HepG2 (cell line): ENCODE results near the gene NATD1. TPM values are rescaled to one million over a fixed set of nuclear protein-coding genes. Genes with fewer than 3 reads are reported as not detected.
A peak's percentile ranks its signal among the peaks of the same experiment; 100 is the strongest.

Experiments used
- AKAP8 ChIP-seq: sonication (generic); formaldehyde crosslinking; IDR thresholded peaks from 2 replicates; pipeline ENCODE4 v1.5.1; 2020; ENCODE audit warnings: mild to moderate bottlenecking, missing genetic modification reagents
- CSRNP2 ChIP-seq: sonication (generic); formaldehyde crosslinking; conservative IDR thresholded peaks from 2 replicates; pipeline ENCODE4 v1.8.0; 2022; ENCODE audit warnings: low read depth, missing genetic modification reagents
- DMAP1 ChIP-seq: IDR thresholded peaks from 2 replicates; pipeline ENCODE4 v1.6.1; 2016
- RBFOX2 ChIP-seq: fragments of 200-400 bp; formaldehyde crosslinking; IDR thresholded peaks from 2 replicates; pipeline ENCODE4 v1.6.1; 2017; ENCODE audit warnings: low read depth, mild to moderate bottlenecking, low read length
- TEAD3 ChIP-seq: optimal IDR thresholded peaks from 2 replicates; pipeline ENCODE3; 2016; ENCODE audit warnings: borderline replicate concordance
- TOE1 ChIP-seq: sonication (generic); formaldehyde crosslinking; IDR thresholded peaks from 2 replicates; pipeline ENCODE4 v1.4.0; 2020; ENCODE audit warnings: mild to moderate bottlenecking, missing genetic modification reagents
- ZFYVE20 ChIP-seq: sonication (generic); formaldehyde crosslinking; IDR thresholded peaks from 2 replicates; pipeline ENCODE4 v1.8.0; 2023; ENCODE audit warnings: low read depth, mild to moderate bottlenecking, moderate library complexity, missing genetic modification reagents, borderline replicate concordance
- ZNF274 ChIP-seq: sonication (generic); formaldehyde crosslinking; IDR thresholded peaks from 2 replicates; pipeline ENCODE4 v1.5.1; 2020; ENCODE audit warnings: mild to moderate bottlenecking, missing genetic modification reagents
- ZNF549 ChIP-seq: sonication (generic); formaldehyde crosslinking; IDR thresholded peaks from 2 replicates; pipeline ENCODE4 v1.5.0; 2020; ENCODE audit warnings: missing genetic modification reagents
- ZNF552 ChIP-seq: sonication (generic); formaldehyde crosslinking; IDR thresholded peaks from 2 replicates; pipeline ENCODE4 v1.9.0; 2022; ENCODE audit warnings: missing genetic modification reagents, mild to moderate bottlenecking, borderline replicate concordance
- ZZZ3 ChIP-seq: sonication (generic); formaldehyde crosslinking; IDR thresholded peaks from 2 replicates; pipeline ENCODE4 v1.4.0; 2020; ENCODE audit warnings: missing genetic modification reagents, mild to moderate bottlenecking, borderline replicate concordance
- polyA plus RNA-seq, 8 experiments: library from polyadenylated mRNA; depleted of rRNA in 3 of 8; stranded (reverse) in 7 of 8; unstranded in 1 of 8; fragments of >200 nt; fragmentation: Illumina TruSeq in 4 of 8; extraction: Trizol in 4 of 8; gene quantifications; 2 replicates each; pipeline versions ENCODE4 v1.2.1 to v1.2.3, GENCODE V29; 2011 to 2016; ENCODE audit warnings: low read depth in 4 of 8, missing spikeins in 1 of 8, mixed read lengths in 1 of 8; ENCODE audit not compliant: insufficient read depth in 1 of 8
- total RNA-seq, 5 experiments: library from RNA; depleted of rRNA; stranded (reverse); fragments of >200 nt; fragmentation: Illumina TruSeq; extraction: Trizol; gene quantifications; 2 replicates each; pipeline ENCODE4 v1.2.3, GENCODE V29; 2016; ENCODE audit warnings: low read depth in 1 of 5
- TF ChIP-seq, protein P1 (sequence below): IDR thresholded peaks from 2 replicates; pipeline ENCODE4 v1.6.1; 2018; ENCODE audit warnings: missing genetic modification reagents, mild to moderate bottlenecking, missing compliant biosample characterization
- TF ChIP-seq, protein P2 (sequence below): sonication (generic); formaldehyde crosslinking; IDR thresholded peaks from 2 replicates; pipeline ENCODE4 v1.4.0; 2020; ENCODE audit warnings: missing genetic modification reagents
- TF ChIP-seq, protein P3 (sequence below): sonication (generic); formaldehyde crosslinking; IDR thresholded peaks from 2 replicates; pipeline ENCODE4 v1.8.0; 2022; ENCODE audit warnings: missing genetic modification reagents, mild to moderate bottlenecking, inconsistent platforms, borderline replicate concordance
- TF ChIP-seq, protein P4 (sequence below): IDR thresholded peaks from 2 replicates; pipeline ENCODE4 v1.6.1; 2016; ENCODE audit warnings: low read depth
- TF ChIP-seq, protein P5 (sequence below): sonication (generic); formaldehyde crosslinking; IDR thresholded peaks from 2 replicates; pipeline ENCODE4 v1.4.0; 2020; ENCODE audit warnings: missing genetic modification reagents, mild to moderate bottlenecking, borderline replicate concordance

Gene NATD1
- total and polyA plus RNA-seq, 2 of the 13 experiments (the other 11 are each of a cell fraction or from before 2014, with no cell fraction given) = 0.31 to 2.3 TPM

GRCh38 chr17:21287703-21288449 is 34.7 kb upstream of the NATD1 start (continued):
- TF ChIP-seq, protein P1, sequence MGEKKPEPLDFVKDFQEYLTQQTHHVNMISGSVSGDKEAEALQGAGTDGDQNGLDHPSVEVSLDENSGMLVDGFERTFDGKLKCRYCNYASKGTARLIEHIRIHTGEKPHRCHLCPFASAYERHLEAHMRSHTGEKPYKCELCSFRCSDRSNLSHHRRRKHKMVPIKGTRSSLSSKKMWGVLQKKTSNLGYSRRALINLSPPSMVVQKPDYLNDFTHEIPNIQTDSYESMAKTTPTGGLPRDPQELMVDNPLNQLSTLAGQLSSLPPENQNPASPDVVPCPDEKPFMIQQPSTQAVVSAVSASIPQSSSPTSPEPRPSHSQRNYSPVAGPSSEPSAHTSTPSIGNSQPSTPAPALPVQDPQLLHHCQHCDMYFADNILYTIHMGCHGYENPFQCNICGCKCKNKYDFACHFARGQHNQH (CRISPR knock-in tag) = no peak; the same call in none of the 2 replicates
- TF ChIP-seq, protein P2, sequence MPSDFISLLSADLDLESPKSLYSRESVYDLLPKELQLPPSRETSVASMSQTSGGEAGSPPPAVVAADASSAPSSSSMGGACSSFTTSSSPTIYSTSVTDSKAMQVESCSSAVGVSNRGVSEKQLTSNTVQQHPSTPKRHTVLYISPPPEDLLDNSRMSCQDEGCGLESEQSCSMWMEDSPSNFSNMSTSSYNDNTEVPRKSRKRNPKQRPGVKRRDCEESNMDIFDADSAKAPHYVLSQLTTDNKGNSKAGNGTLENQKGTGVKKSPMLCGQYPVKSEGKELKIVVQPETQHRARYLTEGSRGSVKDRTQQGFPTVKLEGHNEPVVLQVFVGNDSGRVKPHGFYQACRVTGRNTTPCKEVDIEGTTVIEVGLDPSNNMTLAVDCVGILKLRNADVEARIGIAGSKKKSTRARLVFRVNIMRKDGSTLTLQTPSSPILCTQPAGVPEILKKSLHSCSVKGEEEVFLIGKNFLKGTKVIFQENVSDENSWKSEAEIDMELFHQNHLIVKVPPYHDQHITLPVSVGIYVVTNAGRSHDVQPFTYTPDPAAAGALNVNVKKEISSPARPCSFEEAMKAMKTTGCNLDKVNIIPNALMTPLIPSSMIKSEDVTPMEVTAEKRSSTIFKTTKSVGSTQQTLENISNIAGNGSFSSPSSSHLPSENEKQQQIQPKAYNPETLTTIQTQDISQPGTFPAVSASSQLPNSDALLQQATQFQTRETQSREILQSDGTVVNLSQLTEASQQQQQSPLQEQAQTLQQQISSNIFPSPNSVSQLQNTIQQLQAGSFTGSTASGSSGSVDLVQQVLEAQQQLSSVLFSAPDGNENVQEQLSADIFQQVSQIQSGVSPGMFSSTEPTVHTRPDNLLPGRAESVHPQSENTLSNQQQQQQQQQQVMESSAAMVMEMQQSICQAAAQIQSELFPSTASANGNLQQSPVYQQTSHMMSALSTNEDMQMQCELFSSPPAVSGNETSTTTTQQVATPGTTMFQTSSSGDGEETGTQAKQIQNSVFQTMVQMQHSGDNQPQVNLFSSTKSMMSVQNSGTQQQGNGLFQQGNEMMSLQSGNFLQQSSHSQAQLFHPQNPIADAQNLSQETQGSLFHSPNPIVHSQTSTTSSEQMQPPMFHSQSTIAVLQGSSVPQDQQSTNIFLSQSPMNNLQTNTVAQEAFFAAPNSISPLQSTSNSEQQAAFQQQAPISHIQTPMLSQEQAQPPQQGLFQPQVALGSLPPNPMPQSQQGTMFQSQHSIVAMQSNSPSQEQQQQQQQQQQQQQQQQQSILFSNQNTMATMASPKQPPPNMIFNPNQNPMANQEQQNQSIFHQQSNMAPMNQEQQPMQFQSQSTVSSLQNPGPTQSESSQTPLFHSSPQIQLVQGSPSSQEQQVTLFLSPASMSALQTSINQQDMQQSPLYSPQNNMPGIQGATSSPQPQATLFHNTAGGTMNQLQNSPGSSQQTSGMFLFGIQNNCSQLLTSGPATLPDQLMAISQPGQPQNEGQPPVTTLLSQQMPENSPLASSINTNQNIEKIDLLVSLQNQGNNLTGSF (CRISPR knock-in tag) = no peak
- TF ChIP-seq ZNF552 (CRISPR knock-in tag) (no peak), TOE1 (CRISPR knock-in tag) (no peak), ZZZ3 (CRISPR knock-in tag) (no peak), RBFOX2 (peak; percentile 80), DMAP1 (peak; percentile 69; the same call in 1 of the 2 replicates), ZNF274 (CRISPR knock-in tag) (peak; percentile 11; the same call in 1 of the 2 replicates), AKAP8 (peak; percentile 73; the same call in 1 of the 2 replicates), ZFYVE20 (CRISPR knock-in tag) (no peak), TEAD3 (CRISPR knock-in tag) (peak; percentile 73), ZNF549 (CRISPR knock-in tag) (no peak), CSRNP2 (CRISPR knock-in tag) (no peak)
- TF ChIP-seq, protein P3, sequence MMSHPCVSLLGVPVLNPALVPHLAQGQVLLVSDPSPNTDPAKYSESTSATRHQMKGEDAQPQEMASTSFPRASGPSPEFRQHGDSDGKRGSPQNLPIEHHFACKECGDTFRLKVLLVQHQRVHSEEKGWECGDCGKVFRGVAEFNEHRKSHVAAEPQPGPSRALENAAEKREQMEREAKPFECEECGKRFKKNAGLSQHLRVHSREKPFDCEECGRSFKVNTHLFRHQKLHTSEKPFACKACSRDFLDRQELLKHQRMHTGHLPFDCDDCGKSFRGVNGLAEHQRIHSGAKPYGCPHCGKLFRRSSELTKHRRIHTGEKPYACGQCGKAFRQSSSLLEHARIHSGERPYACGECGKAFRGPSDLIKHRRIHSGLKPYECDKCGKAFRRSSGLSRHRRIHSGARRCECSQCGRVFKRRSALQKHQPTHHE (CRISPR knock-in tag) = 0 out of 2 replicates have a peak, but pooled peaks have one; percentile 38
- TF ChIP-seq, protein P4, sequence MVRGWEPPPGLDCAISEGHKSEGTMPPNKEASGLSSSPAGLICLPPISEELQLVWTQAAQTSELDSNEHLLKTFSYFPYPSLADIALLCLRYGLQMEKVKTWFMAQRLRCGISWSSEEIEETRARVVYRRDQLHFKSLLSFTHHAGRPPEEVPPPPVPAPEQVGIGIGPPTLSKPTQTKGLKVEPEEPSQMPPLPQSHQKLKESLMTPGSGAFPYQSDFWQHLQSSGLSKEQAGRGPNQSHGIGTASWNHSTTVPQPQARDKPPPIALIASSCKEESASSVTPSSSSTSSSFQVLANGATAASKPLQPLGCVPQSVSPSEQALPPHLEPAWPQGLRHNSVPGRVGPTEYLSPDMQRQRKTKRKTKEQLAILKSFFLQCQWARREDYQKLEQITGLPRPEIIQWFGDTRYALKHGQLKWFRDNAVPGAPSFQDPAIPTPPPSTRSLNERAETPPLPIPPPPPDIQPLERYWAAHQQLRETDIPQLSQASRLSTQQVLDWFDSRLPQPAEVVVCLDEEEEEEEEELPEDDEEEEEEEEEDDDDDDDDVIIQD = no peak
- TF ChIP-seq, protein P5, sequence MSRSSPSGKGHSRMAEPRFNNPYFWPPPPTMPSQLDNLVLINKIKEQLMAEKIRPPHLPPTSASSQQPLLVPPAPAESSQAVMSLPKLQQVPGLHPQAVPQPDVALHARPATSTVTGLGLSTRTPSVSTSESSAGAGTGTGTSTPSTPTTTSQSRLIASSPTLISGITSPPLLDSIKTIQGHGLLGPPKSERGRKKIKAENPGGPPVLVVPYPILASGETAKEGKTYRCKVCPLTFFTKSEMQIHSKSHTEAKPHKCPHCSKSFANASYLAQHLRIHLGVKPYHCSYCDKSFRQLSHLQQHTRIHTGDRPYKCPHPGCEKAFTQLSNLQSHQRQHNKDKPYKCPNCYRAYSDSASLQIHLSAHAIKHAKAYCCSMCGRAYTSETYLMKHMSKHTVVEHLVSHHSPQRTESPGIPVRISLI (CRISPR knock-in tag) = no peak
